GM19043 (cell line): Measurements from ENCODE around the gene PRB3.

Experiments
- ATAC-seq: cut with Tn5 transposase; IDR thresholded peaks from one replicate; pipeline ENCODE4 v1.9.1; 2021; ENCODE audit warnings: low read depth; ENCODE audit not compliant: unreplicated experiment

The PRB3 gene

DNA sequence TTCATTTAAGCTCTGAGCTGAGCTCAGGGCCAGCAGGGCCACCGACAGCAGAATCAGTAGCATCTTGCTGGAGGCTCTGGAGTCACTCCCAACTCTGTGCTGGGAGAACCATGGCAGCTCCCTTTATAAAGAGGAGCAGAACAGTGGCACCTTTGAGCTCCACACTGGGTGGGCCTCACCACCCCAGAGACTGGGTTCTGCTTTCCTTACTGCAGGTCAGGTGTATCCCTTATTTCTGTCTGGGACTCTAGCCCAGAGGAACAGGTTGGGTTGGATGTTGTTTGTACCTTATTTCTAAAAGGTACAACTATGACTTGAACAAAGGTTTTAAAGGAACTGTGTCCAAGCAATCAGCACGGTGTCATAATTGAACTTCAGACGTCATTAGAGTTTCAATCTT is at the start of gene PRB3:
Gene PRB3, minus strand, starts transcription at position 101 of the 400 bp plus-strand sequence. Its CDS starts 38 bp downstream, at position 63.
- ATAC-seq, result no peak

GRCh38 chr12:11310336-11310735 is 40.8 kb upstream of the PRB3 start, which contains the start of gene PRB4:
Gene PRB4, minus strand, starts transcription at chr12:11310436. Its CDS starts 38 bp downstream, at chr12:11310398.
- ATAC-seq, result no peak

GRCh38 chr12:11307143-11307542 is 37.6 kb upstream of the PRB3 start:
- no peak for ATAC-seq

DNA sequence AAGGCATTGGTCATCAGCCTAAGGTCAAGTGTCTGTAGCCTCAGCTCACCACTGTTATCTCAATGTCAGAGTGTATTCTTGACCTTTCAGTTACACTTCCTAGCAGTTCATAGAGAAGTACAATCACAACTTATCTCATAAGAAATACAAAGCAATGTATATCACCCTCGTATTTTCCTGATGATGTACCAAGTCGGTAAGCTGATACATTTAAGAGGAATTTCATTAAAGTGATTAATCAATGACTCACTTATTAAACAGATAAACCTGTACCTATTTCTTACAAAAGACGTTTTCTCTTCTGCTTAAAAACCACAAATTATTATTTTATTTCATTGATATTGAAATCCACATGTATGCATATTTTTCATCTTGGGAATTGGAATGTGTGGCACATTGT is 3.9 kb upstream of the PRB3 start:
- no peak for ATAC-seq

DNA sequence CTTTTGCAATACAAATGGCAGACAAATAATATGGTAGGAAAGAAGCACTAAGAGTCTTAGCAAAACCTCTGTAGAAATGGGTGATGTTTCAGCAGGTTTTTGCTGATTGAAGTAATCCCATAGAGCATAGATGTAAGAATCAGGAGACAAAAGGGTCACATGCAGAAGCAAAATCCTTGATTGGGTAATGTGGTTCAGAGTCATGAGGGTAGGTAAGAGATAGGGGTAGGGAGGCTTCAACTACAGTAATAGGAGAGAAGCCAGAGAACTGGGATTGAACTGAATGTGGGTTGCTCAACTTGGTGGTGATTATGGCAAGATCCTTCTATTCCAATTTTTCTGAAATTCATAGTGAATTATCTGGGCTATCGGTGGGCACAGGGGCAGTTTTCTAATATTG is 5.0 kb downstream of the PRB3 start:
- no peak for ATAC-seq

DNA sequence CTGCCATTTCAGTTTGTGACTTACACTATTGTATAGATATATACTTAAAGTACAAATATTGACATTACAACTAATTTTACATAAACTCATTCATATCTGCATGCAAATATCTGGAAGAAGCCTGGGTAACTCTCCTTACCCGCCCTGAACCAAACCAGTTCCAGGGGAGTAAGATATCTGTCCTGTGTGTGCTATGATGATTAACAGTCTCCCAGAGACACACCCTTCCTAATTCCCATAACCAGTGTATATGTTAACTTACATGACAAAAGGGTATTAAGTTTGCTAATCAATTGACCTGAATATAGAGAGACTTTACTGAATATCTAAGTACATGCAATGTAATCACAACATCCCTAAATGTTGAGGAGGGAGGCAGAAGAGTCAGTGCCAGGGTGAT is 23.0 kb downstream of the PRB3 start:
- no peak for ATAC-seq

- ATAC-seq, result no peak
Measured at GRCh38 chr12:11242656-11243055, 26.9 kb downstream of the PRB3 start.

DNA sequence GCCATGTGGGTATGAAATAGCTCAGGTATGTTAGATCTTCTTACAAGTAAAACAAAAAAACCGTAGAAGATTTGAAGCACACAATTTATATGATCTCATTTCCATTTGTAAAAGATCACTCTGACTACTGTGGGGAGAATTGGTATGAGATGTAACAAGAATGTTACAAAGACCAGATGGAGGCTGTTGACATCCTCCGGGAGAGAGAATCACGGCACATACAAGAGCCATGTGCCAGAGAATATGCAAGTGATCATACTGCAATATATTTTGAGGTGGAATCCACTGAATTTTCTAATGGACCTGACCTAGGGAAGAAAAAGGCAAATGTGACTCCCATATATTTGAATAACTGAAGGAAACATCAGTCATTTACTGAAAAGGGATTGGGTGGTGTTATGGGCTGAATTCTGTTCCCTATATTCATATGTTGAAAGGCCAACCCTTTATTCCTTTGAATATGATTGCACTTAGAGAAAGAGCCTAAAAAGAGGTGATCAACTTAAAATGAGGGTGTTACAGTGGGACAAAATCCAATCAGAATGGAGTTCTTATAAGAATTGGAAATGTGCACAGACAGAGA is 29.1 kb downstream of the PRB3 start:
- ATAC-seq, result no peak

- no peak for ATAC-seq
Measured at GRCh38 chr12:11238275-11238674, 31.2 kb downstream of the PRB3 start.

- ATAC-seq, result no peak
Measured at GRCh38 chr12:11233532-11233931, 36.0 kb downstream of the PRB3 start.

DNA sequence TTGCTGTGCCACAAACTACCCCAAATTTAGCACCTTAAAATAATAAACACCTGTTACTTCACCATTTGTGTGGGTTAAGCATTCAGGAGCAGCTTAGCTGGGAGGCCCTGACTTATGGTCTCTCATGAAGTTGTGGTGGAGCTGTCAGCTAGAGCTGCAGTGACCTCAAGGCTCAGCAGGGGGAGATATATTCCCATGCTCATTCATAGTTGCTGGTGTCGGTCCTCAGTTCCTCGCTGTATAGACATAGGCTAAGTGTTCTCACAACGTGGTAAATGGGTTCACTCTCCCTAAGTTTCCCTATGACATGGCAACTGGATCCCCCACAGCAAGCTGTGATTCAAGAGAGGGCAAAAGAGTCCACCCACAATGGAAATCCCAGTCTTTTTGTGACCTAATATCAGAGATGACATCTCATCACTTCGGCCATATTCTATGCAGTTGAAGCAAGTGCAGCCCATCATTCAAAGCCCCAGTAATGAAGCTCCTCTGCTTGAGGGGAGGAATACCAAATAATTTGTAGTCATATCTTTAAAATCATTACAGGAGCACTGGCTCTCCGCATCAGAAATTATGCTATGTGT is 41.1 kb downstream of the PRB3 start:
- peak; percentile 59 for ATAC-seq

GRCh38 chr12:11227373-11227772 is 42.1 kb downstream of the PRB3 start:
- ATAC-seq, result no peak
